ENCODE results near the gene COPE.

COPE gene

DNA sequence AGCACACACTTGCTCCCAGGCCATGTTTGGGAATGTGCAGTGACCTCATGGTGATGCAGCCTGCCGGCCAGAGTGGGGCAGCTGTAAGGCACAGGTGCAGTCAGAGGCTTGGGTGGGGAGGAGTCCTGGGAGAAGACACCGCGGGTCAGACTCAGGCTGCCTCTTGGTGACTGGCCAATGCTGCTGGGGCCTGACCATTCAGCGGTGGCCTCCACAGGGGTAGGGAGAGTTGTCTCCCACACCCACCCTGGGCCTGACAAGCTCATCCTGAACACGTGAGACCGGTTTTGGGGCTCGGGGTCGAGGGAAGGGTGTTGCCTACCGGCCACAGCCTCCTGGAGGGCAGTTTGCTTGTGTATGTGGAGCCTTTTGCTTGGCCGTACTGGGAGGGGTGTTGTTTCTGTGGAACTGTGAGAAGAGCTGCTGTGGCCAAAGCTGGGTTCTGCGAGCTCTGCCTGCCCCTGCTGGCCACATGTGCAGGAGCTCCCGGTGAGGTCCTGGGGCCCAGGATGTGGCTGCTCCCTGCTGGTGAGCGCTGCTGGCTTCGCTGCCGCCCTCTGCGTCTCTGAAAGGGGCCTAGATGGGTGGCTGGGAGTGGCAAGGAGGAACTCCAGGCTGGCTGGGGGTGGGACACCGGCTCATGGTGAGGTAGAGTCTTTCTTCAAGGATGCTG is 65.3 kb downstream of the COPE start:
- DNase-seq (ENCODE audit: low read depth, low spot score), result no peak

- no peak for DNase-seq (ENCODE audit: low read depth, low spot score)
These were observed 66.5 kb downstream of the COPE start for GRCh38 chr19:18852648-18853047.

GRCh38 chr19:18851673-18852325 is 67.4 kb downstream of the COPE start:
- no peak for DNase-seq (ENCODE audit: low read depth, low spot score)

DNA sequence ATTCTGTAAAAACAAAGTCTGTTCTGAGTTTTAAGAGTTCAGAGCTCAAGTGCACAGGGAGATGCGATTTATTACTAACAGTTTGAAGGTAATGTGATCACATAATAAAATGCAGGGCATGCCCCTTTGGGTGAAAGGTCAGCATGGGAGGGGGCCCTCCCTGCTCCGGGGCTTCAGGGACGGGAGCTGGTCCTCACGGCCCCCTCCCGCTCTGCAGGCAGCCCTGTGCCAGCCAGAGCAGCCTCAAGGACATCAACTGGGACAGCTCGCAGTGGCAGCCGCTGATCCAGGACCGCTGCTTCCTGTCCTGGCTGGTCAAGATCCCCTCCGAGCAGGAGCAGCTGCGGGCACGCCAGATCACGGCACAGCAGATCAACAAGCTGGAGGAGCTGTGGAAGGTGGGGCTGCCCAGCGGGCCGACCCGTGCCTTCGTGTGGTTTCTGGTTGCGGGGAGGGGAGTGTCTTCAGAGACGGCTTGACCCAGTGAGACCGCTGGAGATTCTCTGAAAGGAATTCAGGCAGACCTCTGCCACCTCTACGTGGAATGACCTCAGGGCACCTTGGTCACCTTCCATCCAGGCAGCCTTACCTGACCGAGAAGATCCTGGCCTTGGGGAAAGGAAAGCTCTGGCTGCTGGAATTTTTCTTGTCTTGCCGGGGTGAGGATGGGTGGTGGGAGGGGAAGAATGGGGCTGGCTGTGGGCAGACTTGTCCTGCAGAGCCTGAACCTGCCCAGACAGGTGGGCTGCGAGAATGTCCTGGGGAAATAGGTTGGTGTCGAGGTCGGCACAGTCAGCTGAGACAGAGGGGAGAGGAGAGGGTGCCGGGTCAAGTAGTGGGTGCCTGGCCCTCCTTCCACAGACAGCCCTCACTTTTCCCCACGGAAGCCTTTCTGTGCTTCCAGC is 68.5 kb downstream of the COPE start:
- no peak for DNase-seq (ENCODE audit: low read depth, low spot score)

GRCh38 chr19:18849838-18850400 is 69.3 kb downstream of the COPE start:
- no peak for DNase-seq (ENCODE audit: low read depth, low spot score)
